ENCODE results near the gene ATG101.
"Not testable (repeated sequence)": the region's sequence is repeated elsewhere in the genome, so short reads cannot be mapped to it uniquely, and the experiment has no call there.

The ATG101 gene

DNA sequence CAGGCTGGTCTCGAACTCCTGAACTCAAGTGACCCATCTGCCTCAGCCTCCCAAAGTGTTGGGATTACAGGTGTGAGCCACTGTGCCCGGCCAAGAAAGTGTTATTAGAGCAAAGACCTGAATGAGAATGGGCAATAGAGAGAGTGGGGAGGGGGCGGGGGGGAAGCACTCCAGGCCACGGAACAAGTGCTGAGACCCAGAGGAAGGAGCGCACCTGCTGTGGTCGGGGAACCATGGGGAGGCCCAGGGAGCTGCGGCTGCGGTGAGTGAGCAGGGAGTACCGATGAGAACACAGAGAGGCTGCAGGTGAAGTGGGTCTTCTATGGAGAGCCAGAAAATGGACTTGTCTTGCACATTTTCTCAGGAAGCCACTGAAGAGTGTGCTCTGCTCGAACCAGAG is 20.5 kb downstream of the ATG101 start:
- TF ChIP-seq, protein P1, sequence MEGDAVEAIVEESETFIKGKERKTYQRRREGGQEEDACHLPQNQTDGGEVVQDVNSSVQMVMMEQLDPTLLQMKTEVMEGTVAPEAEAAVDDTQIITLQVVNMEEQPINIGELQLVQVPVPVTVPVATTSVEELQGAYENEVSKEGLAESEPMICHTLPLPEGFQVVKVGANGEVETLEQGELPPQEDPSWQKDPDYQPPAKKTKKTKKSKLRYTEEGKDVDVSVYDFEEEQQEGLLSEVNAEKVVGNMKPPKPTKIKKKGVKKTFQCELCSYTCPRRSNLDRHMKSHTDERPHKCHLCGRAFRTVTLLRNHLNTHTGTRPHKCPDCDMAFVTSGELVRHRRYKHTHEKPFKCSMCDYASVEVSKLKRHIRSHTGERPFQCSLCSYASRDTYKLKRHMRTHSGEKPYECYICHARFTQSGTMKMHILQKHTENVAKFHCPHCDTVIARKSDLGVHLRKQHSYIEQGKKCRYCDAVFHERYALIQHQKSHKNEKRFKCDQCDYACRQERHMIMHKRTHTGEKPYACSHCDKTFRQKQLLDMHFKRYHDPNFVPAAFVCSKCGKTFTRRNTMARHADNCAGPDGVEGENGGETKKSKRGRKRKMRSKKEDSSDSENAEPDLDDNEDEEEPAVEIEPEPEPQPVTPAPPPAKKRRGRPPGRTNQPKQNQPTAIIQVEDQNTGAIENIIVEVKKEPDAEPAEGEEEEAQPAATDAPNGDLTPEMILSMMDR (IDR thresholded peaks at IDR 0.05; ENCODE audit: low read depth, low read length): no peak
- DNase-seq (ENCODE audit: low read depth in 2 of 2): no peak
- no peak overlapping the region for H3K4me3 ChIP-seq (replicated peaks in 1 of 2; ENCODE audit: low read depth in 2 of 2, low read length in 2 of 2)

DNA sequence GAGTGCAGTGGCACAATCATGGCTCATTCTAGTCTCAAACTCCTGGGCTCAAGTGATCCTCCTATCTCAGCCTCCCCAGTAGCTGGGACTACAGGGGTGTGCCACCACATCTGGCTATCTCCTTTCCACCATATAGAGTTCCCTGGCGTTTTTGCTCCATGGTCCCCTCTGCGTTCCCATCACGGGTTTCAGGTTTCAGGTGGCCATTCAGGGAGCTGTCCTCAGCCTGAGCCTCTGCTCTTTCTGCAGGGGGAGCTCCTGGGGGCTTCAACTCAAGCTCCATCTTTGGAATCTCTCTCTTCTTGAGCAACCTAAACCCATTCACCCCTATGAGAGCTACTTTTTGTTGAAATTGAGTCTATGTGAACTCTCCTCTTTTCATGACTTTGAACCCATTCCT is 21.3 kb downstream of the ATG101 start:
- no peak overlapping the region for H3K4me3 ChIP-seq (replicated peaks in 1 of 2; ENCODE audit: low read depth in 2 of 2, low read length in 2 of 2)
- DNase-seq (ENCODE audit: low read depth in 2 of 2): no peak
- TF ChIP-seq, protein P1 (IDR thresholded peaks at IDR 0.05; ENCODE audit: low read depth, low read length): no peak

DNA sequence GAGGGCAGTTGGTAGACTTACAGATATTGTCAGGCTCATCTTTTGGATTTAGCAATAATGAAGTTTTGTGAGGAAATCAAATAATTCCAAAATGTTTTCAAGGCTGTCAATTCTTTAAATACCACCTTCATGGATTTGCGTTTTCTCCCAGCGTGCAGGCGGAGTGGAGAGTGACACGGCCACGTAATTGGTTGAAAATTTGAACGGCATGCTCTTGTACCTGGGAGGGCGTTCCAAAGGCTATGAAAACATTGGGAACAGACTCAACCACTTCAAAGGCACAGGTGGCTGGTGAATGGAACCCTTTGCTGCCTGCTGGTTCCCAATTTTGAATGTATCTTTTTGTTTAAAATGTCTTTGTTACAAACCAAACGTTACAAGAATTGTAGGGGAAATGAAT is 22.1 kb downstream of the ATG101 start:
- DNase-seq (ENCODE audit: low read depth in 2 of 2): no peak
- TF ChIP-seq, protein P1 (IDR thresholded peaks at IDR 0.05; ENCODE audit: low read depth, low read length): no peak
- H3K4me3 ChIP-seq (replicated peaks in 1 of 2; ENCODE audit: low read depth in 2 of 2, low read length in 2 of 2): no peak overlapping the region

DNA sequence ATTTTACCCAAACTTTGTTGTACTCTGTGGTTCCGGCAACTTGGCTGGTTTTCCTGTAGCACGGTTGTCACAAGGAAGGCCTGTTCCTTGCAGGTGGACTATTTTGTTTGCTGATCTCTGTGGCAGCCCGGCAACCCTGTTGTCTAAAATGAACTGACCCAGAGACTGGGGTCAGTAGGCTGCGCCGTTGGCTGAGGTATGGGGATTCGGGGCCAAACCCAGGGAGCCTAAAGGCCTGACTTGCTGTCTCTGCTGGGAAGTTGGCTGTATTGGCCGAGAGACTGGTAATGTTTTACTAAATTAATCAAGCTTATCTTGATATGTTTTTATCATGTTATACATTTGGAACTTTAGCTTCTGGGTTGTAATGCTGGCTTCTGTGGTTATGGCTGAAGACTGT is 23.6 kb downstream of the ATG101 start:
- no peak overlapping the region for H3K4me3 ChIP-seq (replicated peaks in 1 of 2; ENCODE audit: low read depth in 2 of 2, low read length in 2 of 2)
- no peak for DNase-seq (ENCODE audit: low read depth in 2 of 2)
- TF ChIP-seq, protein P1 (IDR thresholded peaks at IDR 0.05; ENCODE audit: low read depth, low read length): no peak

DNA sequence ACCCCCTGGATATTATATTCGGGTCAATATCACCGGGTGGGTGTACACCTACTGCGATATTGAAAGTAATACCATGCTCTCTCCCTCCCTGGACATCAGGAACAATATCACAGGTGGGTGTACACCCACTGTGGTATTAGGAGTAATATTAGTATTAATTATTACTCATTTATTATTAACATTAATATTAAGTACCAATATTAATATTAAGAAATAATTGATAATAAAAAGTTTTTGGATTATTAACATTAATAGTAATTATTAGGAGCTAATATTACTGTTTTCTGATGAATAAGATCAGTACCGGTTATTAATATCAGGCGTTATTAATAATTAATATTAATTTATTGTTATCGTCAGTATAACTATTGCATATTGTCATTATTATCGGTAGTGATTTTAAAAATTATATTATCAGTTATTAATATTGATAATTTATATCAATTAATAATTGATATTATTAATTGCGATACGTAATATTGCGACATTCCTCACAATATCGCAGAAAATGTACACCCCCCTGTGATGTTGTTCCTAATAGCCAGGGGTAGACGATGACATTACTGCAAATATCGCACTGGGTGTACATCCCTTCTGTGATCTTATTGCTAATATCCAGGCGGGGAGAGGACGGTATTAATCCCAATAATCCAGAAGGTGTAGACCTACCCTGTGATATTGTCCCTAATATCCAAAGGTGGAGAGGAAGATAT is 26.7 kb downstream of the ATG101 start:
- DNase-seq (ENCODE audit: low read depth in 2 of 2): no peak
- TF ChIP-seq, protein P1 (IDR thresholded peaks at IDR 0.05; ENCODE audit: low read depth, low read length): no peak
- H3K4me3 ChIP-seq (replicated peaks in 1 of 2; ENCODE audit: low read depth in 2 of 2, low read length in 2 of 2): no peak overlapping the region

DNA sequence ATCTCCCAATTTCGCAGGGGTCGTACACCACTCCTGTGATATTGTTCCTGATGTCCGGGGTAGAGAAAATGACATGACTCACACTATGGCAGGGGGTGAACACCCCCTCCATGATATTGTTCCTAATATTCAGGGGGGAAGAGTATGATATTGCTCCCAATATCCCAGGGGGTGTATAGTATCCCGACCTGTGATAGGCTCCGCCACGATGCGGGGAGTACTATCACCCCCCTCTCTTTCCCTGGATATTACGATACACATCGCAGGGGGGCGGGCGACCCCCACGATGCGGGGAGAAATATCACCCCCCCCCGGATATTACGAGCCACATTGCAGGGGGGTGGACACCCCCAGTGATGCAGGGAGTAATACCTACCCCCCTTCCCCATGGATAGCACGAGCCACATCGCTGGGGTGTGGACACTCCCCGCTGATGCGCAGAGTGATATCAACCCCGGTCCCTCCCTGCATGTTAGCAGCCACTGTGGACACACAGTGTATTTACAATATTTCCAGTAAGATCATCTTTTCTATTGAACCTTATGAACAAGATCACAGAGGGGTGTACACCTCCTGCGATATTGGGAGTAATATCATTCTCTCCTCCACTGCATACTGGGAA is 27.4 kb downstream of the ATG101 start:
- no peak overlapping the region for H3K4me3 ChIP-seq (replicated peaks in 1 of 2; ENCODE audit: low read depth in 2 of 2, low read length in 2 of 2)
- TF ChIP-seq, protein P1 (IDR thresholded peaks at IDR 0.05; ENCODE audit: low read depth, low read length): no peak
- no peak for DNase-seq (ENCODE audit: low read depth in 2 of 2)

DNA sequence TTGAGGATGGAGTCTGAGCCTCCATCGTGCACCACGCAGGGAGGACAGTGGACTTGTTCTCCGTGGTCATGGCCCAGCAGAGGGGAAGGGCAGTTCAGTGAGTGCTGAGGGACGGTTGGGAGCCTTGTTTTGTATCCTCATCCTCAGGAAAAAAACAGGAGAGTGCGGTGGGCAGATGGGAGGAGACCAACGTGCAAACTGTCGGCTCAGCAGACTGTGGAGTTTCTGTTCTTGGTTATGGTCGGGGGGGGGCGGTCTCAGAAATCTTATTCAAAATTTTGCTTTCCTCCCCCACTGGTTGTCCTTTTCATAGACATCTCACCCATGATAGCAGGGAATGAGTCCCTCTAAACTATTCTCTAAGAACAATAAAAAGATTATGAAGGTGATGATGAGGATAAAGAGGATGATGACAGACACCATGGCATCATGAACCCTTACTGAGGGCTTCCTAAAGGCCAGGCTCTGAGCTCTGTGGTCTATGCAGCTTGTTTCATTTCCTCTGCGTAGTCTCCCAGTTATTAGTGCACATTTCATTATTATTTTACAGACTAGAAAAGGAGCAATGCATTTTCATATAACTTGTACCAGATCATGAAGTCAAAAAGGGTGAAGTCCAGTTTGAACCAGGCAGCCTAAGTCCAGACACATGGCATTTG is 34.8 kb downstream of the ATG101 start:
- H3K4me3 ChIP-seq (replicated peaks in 1 of 2; ENCODE audit: low read depth in 2 of 2, low read length in 2 of 2); DNase-seq (ENCODE audit: low read depth in 2 of 2): not testable (repeated sequence)

DNA sequence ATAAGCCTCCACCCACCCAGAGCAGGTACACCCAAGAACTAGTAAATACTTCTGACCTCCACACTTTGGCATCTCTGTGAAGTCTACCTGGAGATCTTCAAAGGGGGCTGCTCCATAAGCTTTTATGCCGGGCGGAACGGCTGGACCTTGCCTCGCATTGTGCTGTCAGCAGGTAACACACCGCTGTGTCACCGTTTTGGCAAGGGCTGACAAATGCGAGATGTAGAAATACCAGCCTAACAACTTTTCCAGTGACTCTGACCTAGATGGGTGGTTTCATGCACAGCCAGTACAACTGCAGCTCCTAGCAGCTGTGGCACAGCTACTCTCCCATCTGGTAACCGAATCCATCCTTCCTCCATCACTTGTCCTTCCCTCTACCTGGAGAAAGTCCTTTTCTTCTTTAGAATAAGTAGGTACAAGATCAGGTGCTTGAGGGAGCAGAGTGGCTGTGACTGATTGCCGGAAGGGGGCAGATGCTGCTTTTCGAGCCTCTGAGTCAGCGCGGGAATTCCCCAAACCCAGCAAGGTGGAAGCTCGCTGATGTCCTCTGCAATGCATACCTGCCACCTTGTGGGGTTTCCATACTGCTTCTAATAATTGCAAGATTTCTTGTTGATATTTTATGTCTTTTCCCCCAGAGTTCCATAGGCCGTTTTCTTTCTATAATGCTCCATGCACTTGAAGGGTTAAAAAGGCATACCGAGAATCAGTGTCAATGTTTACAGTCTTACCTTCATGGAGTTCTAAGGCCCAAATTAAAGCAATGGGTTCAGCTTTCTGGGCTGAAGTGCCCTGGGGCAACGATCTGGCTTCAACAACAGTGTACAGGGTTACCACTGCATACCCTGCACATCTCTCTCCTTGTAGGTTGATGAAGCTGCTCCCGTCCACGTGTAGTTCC is 46.7 kb downstream of the ATG101 start:
- DNase-seq (ENCODE audit: low read depth in 2 of 2); H3K4me3 ChIP-seq (replicated peaks in 1 of 2; ENCODE audit: low read depth in 2 of 2, low read length in 2 of 2): not testable (repeated sequence)

DNA sequence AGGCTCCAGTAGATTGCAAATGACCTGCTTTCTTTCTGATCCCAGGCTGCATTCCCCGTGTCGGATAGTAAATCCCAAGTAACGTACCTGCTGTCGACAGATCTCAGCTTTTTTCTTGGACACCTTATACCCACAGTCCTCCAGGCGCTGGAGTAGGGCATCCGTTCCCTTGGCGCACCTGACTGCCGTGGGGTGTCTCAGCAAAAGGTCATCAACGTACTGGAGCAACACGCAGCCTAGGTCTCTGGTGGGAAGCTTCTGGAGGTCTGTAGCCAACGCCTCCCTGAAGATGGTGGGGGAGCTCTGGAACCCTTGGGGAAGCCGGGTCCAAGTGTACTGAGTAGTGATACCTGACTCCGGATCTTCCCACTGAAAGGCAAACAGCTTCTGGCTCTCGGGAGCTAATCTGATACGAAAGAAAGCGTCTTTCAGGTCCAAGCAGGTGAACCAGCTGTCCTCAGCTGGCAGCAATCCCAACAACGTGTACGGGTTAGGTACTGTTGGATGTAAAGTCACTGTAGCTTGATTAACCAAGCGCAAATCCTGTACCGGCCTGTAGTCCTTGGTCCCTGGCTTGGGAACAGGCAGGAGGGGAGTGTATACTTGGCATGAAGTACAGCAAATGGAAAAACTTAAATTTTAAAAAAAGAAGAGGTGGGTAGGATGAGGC is 48.2 kb downstream of the ATG101 start:
- not testable (repeated sequence) for H3K4me3 ChIP-seq (replicated peaks in 1 of 2; ENCODE audit: low read depth in 2 of 2, low read length in 2 of 2); DNase-seq (ENCODE audit: low read depth in 2 of 2)

Measured in cardiac fibroblast (primary cell).